Activated T-cell treated with anti-CD3 and anti-CD28 coated beads, Interleukin-2, amount 50 U/mL, for 1 hour (primary cell): ENCODE results near the gene EID2.

Experiments used
- DNase-seq: peaks from one replicate; pipeline ENCODE4 v3.0.0-alpha.2; 2020

EID2 gene

DNA sequence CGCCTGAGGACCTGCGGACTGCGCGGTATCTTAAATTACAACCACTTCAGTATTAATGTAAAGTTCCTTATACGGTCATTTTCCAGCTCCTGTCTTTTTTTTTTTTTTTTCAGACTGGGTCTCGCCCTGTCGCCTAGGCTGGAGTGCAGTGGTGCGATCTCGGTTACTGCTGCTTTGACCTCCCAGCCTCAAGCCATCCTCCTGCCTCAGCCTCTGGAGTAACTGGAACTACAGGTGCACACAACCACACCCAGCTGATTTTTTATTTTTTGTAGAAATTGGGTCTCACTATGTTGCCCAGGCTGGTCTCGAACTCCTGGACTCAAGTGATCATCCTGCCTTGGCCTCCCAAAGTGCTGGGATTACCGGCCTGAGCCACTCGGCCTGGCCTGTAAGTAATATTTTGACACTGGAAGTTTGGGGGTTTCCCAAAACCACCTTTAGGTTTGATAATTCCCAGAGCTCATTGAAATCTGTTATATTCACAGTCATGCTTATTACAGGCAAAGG, 6.9 kb downstream of the EID2 start:
- no peak for DNase-seq

DNA sequence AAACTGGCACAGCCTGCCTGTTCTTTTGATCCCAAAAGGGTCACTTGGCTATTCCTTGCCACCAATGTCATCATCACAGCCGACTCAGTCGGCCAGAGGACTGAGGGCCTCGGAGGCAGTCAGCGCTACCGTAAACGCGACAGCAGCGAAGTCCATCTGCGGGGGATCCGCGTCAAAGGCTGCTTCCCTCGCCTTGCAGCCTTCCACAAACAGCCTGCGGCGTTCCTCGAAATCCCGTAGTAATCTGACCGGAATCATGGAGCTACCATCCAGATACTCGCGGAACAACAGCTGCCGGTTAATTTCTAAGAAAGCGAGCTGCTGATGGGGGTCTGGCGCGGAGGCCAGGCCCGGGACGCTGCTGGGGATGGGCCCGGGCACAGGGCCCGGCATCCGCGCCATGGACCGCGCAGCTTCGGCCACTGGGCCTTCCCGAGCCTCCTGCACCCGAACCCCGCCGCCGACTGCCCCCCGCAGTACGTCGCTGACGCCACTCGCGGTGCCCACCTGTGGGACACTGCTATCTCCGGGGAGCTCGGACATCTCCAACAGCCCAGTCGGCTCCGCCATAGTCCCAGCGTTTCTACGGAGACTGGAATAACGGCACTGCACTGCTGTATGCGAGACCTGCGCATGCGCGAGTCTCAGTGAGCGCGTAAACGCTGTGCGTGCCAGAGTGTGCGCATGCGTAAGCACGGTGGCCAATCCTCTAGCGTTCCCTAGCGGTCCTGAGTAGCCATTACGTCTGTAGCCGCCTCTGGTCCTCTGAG, 7.5 kb downstream of the EID2 start, which contains the start of gene EID2B:
TSS of gene EID2B (minus strand) at position 620 of the 770 bp plus-strand sequence. CDS start at position 570, 50 bp downstream.
- DNase-seq: peak; percentile 93

DNA sequence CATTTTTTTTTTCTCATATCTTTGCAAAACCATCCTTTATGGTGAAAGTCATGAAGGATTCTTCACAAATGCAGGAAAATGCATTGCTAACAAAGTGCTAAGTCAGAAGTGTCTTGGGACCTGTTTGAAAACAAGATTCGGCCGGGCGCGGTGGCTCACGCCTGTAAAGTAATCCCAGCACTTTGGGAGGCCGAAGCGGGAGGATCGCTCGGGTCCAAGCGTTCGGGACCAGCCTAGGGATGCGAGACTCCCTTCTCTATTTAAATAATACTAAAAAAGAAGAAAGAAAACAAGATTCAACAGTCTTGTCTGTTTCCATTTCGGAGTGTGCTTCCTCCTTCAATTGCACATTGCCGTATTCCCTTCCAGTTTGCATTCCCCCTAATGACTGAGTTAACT, 8.1 kb downstream of the EID2 start:
- DNase-seq: no peak

DNA sequence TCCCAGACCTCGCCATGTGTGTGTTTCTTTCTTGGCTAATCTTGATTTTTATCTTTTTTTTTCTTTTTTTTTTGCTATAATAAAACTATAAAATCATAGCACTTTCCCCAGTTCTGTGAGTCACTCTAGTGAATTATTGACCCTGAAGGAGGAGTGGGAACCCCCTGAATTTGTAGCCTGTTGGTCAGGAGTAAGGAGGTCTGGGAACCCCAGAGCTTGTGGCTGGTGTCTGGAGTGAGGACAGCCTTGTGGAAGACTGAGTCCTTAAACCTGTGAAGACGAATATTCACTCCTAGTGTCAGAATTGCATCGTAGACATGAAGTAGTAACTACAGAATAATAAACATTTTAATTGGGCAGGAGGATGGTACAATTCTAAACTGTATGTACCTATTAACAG, 14.8 kb downstream of the EID2 start:
- DNase-seq: no peak

DNA sequence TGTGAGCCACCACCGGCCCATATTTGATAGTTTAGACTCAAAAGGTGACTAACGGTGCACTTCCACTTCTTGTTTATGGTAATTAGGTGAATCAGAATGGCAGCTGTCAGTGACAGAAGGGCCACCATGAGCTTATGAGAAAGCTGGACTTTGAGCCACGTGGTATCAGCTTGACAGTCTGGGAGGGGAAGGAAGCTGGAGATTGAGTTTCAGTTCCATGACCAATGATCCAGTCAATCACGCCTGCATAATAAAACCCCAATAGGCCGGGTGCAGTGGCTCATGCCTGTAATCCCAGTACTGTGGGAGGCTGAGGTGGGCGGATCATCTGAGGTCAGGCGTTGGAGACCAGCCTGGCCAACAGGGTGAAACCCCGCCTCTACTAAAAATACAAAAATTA, 15.5 kb downstream of the EID2 start:
- no peak for DNase-seq

DNA sequence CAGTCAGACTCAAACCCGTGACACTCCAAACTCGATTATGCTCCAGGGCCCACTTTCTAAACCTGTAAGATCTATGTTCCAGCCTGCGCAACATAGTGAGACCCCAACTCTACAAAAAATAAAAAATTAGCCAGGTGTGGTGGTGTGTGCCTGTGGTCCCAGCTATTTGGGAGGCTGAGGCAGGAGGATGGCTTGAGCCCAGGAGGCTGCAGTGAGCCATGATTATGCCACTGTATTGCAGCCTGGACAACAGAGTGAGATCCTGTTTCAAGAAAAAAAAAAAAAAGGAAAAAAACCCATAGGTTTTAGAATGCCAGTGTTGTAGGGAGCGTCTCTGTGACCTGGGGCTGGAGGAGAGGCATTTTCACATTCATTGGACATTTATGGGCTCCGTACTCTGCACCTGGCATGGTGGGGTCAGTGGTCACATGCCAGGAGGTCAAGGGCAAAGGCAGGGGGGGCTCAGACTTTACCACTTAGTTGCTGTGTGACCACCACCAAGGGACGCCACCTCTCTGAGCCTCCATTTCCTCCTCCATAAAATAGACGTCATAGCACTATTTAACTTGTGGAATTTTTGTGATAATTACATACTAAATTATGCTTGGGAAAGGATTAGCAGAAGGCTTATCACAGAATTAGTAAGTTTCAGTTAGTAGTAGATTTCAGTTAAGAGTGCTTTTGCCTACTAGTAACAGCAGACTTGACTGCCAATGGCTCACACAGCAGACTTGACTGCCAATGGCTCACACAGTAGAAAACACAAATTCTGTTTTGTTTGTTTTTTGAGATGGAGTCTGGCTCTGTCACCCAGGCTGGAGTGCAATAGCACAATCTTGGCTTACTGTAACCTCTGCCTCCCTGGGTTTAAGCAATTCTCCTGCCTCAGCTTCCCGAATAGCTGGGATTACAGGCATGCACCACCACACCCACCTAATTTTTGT, 19.1 kb downstream of the EID2 start:
- DNase-seq: no peak

DNA sequence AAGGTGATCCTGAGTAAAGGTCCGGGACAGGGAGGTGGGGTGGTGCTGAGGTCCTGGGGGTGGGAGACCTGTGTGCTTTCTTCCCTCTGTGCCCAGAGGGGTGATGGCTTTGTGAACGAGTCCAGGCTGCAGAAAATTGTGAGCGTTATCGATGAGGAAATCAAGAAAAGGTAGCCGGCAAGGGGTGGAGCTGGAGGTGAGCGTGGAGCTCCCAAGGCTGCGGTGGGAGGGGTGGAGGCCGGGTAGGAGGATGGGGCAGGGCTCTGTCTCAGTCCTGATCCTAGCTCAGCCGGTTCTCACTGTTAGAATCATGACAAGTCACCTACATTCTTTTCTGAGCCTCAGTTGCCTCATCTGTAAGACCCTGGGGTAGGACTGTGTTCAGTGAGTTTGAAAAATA, 21.0 kb downstream of the EID2 start:
- no peak for DNase-seq

DNA sequence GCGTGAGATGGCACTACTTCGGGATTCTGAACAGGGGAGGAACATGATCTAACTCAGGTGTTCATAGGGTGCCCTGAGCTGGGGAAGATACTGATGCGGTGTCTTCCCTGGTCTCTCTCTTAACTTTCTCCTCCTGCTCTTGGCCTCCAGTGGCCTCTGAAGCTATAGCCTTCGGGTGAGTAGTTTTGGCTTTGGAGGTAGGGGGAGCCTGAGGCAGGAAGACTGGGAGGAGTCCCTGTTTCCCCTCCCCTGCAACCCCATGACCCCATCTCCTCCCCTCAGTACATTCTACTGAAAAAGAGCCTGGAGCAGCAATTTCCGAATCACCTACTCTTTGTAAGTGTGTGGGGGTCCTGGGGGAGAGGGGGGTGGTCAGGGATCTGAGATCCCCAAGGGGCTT, 21.5 kb downstream of the EID2 start:
- DNase-seq: no peak

DNA sequence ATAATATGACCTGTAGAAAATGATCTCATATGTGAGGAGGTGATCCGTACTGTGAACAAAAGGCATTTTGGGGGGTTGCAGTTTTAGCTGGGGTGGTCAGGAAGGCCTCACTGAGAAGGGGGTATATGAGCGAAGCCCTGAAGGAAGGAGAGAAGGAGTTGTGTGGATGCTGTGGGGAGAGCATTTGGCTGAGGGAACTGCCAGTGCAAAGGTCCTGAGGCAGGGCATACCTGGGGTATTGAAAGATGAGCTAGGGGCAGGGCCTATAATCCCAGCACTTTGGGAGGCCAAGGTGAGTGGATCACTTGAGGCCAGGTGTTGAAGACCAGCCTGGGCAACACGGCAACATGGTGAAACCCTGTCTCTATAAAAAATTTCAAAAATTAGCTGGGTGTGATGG, 22.5 kb downstream of the EID2 start:
- DNase-seq: no peak

DNA sequence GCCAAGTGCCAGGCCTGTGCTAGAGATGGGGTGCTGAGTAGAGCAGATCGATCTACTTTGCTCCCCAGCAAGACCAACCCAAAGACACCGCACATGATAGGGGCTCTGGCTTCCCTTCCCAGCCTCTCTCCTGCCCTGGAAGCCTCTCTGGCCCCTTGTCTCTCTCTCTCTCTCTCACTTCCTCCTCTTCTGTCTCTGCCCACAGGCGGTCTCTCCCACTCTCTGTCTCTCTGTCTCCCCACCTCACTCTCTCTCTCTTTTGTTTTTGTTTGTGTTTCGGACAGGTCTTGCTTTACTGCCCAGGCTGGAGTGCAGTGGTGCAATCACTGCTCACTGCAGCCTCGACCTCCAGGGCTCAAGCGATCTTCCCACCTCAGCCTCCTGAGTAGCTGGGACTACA, 23.7 kb downstream of the EID2 start:
- no peak for DNase-seq

DNA sequence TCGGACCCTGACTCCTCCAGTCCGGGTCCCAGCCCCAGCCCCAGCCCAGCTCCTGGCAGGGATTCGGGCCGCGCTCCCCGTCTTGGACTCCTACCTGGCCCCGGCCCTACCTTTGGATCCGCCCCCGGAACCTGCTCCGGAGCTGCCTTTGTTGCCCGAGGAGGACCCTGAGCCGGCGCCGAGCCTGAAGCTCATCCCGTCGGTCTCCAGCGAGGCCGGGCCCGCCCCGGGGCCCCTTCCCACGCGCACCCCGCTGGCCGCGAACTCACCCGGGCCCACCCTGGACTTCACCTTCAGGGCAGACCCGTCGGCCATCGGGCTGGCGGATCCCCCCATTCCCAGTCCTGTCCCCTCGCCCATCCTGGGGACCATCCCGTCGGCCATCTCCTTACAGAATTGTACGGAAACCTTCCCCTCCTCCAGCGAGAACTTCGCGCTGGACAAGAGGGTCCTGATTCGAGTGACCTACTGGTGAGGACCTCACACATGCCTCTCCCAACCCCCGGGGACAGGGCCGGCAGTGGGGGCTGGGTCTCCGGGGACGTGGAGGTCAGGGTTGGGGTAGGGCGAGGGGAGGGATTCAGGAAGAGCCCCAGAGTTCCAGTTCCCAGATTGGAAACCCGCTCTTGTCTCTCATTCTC, 24.3 kb downstream of the EID2 start:
- DNase-seq: peak; percentile 48

DNA sequence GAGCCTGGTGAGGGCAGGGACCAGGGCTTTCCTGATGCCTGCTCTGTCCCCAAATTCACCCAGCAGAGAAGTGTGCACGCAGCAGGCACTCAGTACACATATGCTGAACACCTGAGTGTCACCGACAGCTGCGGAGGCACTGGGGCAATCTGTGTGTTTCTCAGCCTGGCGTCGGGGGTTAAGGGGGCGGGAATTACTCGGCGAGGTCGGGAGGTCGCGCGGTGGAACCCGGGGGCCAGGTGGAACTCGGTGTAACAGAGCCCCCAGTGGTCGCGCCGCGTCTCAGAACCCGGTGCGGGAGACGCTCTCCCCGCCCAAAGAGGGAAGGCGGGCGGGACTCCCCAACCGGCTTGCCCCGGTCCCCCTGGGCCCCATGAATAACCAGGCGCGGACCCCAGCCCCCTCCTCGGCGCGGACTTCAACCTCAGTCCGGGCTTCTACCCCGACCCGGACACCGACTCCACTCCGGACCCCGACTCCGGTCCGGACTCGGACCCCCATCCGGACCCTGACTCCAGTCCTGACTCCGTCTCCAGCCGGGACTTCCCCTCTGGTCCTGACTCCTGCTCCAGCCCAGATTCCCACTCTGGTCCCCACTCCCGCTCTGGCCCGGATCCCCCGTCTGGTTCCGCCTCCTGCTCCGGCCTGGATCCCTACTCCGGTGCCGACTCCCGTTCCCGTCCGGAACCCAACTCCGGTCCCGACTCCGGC, 25.0 kb downstream of the EID2 start, which contains the start of gene SELENOV:
TSS of gene SELENOV (plus strand) at position 300 of the 711 bp plus-strand sequence. CDS start at position 374, 74 bp downstream.
- DNase-seq: peak; percentile 38

DNA sequence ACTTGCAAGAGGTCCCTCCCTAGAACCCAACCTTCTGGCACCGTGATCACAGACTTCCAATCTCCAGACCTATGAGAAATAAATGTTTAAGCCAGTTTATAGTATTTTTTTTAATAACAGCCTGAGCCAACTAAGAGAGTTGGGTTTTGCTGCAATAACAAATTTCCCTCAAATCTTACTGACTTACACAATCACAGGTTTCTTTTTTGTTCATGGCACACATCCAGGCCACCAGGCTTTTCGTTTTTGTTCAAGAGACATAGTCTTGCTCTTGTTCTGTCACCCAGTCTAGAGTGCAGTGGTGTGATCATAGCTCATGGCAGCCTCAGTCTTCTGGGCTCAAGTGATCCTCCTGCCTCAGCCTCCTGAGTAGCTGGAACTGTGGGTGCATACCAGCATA, 27.0 kb downstream of the EID2 start:
- DNase-seq: no peak

DNA sequence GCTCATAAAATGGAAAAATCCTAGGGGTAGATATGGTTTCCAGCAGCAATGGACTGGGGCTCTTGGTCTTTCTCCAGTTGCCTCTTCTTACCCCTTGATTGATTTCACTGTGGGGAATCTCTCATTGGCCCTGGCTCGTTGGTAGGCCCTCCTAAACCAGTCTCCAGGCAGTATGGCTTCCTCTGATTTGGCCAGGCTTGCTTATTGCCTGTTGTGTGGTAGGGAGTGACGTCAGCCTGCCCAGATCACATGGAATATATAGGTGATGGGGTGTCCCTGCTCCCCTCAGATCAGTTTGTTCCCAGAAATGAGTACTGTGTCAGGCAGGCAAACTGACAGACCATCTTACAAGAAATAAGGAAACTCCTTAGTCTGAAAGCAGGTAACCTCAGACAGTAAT, 30.7 kb downstream of the EID2 start:
- DNase-seq: no peak

DNA sequence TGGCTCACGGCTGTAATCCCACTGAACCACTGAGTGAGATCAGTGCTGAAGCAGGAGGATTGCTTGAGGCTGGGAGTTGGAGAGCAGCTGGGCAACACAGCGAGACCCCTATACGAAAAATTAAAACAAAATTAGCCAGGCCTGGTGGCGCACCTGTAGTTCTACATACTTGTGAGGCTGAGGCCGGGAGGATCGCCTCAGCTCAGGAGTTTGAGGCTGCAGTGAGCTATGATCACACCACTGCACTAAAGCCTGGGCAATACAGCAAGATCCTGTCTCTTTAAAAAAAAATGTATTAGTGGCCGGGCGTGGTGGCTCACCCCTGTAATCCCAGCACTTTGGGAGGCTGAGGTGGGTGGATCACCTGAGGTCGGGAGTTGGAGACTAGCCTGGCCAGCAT, 31.3 kb downstream of the EID2 start:
- DNase-seq: no peak

DNA sequence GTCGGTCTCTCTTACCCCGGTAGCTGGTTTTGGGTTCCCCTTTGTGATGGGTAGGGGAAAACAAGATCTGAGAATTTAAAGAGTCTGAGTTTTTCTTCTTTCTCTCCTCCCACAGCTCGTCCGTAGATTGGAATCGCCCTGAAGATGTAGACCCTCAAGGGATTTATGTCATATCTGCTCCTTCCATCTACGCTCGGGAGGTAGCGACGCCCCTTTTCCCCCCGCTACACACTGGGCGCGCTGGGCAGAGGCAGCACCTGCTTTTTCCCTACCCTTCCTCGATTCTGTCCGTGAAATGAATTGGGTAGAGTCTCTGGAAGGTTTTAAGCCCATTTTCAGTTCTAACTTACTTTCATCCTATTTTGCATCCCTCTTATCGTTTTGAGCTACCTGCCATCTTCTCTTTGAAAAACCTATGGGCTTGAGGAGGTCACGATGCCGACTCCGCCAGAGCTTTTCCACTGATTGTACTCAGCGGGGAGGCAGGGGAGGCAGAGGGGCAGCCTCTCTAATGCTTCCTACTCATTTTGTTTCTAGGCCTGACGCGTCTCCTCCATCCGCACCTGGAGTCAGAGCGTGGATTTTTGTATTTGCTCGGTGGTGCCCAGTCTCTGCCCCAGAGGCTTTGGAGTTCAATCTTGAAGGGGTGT, 32.1 kb downstream of the EID2 start:
- DNase-seq: no peak

DNA sequence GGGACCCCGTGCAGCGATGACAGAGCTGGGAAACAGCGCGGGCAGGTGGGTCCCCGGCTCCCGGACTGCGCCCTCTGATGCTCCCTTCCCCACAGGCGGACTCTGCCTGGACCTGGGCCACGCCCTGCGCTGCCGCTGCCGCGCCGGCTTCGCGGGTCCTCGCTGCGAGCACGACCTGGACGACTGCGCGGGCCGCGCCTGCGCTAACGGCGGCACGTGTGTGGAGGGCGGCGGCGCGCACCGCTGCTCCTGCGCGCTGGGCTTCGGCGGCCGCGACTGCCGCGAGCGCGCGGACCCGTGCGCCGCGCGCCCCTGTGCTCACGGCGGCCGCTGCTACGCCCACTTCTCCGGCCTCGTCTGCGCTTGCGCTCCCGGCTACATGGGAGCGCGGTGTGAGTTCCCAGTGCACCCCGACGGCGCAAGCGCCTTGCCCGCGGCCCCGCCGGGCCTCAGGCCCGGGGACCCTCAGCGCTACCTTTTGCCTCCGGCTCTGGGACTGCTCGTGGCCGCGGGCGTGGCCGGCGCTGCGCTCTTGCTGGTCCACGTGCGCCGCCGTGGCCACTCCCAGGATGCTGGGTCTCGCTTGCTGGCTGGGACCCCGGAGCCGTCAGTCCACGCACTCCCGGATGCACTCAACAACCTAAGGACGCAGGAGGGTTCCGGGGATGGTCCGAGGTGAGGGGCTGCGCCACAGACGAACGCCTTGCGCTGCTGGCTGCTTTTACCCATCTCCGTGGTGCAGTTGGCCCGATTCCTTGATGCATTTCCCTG, 32.8 kb downstream of the EID2 start:
- DNase-seq: peak; percentile 50

DNA sequence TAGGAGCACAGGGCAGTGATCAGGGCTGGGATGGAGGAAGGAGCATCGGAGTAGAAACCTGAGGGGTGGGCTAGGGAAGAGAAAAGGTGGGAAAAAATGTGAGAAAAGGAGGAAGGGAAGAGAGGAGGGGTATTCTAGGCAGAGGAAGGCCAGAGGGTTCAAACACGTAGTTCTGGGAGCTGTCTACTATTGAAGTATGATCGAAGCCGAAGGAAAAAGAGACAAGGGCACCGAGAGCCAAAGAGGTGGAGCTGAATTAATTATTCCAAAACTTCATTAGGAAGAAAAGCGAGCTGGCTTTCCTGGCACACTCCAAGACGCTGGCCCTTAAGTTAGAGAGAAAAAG, 33.4 kb downstream of the EID2 start:
- no peak for DNase-seq

DNA sequence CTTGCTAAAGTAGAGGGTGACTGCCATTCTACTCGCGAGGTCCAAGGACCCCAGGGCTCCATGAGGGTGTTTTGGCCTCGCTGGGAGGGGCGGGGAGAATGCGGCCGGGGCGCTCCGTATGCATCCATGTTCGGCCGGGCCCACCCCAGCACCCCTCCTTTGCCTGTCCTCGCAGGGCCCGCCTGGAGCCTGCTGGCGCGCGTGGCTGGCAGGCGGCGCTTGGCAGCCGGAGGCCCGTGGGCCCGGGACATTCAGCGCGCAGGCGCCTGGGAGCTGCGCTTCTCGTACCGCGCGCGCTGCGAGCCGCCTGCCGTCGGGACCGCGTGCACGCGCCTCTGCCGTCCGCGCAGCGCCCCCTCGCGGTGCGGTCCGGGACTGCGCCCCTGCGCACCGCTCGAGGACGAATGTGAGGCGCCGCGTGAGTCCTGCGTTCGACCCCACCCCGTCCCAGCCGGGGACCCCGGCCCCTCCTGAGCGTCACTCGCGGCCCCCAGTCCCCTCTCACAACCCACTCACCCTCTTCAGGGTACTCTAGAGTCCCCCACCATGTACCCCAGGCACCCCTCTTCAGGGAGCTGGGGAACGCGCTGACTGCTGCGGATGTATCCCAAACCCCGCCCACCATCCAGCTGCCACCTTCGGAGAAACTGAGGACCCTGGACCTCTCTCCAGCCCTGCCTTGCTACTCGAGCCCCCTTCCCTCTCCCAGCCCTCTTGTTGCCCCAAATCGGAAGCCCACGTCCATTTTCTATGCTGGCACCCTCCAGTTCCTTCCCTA, 37.1 kb downstream of the EID2 start:
- DNase-seq: peak; percentile 84

DNA sequence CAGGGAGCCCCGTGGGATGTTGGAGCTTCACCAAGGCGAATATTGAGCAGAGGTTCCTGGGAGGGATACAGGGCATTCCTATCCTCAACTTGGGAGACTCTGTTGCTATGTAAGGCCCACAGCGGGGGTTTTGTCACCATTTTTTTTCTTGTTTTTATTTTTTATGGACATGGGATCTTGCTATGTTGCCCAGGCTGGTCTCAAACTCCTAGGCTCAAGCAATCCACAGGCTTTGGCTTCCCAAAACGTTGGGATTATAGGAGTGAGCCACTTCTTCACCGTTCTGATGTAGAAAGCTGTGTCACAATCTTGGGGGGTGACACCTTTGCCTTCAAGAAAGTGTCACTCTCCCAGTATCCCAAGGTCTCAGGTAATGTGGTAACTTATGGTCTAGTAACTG, 38.6 kb downstream of the EID2 start:
- no peak for DNase-seq
